Measurements from ENCODE around the gene SPTBN4. TPM values are rescaled to one million over a fixed set of nuclear protein-coding genes. Genes with fewer than 3 reads are reported as not detected.

Gene SPTBN4
- total RNA-seq, 1 donor, result 0.72 TPM

DNA sequence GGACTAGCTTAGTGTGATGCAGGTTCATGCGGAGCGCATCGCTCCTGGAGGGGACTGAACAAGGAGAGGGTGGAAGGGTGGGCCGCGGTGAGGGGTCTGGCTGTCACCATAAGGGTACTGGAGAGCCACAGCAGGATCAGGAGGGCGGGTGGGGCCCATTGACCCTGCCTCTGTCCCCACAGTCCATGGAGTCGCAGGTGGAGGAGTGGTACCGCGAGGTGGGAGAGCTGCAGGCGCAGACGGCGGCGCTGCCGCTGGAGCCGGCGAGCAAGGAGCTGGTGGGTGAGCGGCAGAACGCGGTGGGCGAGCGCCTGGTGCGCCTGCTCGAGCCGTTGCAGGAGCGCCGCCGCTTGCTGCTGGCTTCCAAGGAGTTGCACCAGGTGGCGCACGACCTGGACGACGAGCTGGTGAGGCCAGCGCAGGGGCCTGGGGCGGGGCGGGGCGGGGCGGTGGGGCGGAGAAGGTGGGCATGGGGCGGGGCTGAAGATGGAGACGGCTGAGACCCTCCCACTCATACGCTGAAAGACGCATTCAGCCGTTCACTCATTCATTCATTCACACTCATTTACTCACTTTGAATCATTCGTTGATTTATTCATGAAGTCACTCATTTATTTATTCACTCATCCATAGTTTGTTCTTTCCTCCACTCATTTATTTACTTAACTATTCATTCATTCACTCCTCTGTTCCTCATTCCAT, 82.4 kb downstream of the SPTBN4 start:
- TF ChIP-seq, protein P1, sequence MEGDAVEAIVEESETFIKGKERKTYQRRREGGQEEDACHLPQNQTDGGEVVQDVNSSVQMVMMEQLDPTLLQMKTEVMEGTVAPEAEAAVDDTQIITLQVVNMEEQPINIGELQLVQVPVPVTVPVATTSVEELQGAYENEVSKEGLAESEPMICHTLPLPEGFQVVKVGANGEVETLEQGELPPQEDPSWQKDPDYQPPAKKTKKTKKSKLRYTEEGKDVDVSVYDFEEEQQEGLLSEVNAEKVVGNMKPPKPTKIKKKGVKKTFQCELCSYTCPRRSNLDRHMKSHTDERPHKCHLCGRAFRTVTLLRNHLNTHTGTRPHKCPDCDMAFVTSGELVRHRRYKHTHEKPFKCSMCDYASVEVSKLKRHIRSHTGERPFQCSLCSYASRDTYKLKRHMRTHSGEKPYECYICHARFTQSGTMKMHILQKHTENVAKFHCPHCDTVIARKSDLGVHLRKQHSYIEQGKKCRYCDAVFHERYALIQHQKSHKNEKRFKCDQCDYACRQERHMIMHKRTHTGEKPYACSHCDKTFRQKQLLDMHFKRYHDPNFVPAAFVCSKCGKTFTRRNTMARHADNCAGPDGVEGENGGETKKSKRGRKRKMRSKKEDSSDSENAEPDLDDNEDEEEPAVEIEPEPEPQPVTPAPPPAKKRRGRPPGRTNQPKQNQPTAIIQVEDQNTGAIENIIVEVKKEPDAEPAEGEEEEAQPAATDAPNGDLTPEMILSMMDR (IDR thresholded peaks at IDR 0.05; ENCODE audit: extremely low read depth, low read depth, low read length), result peak; percentile 21
- H3K9me3 ChIP-seq (ENCODE audit: low read depth, low read length), result no peaks in the 10 kb centered on the region
- H3K4me2 ChIP-seq (ENCODE audit: insufficient read depth, low read length), result no peak overlapping the region
- H4K20me1 ChIP-seq (ENCODE audit: insufficient read depth, low read length), result no peaks in the 10 kb centered on the region
- H2AFZ ChIP-seq (ENCODE audit: low read length), result no peak overlapping the region
- H3K27ac ChIP-seq (ENCODE audit: low read depth, low read length), result no peak overlapping the region
- no peaks in the 10 kb centered on the region for H3K4me1 ChIP-seq (ENCODE audit: insufficient read depth, low read length)
- peaks cover 17% of the 10 kb centered on the region for H3K27me3 ChIP-seq (ENCODE audit: insufficient read depth, low read length)
- H3K4me3 ChIP-seq (ENCODE audit: insufficient read depth, low read length), result no peak overlapping the region
- peak; percentile 91 for DNase-seq (ENCODE audit: insufficient read length, low spot score, missing footprints)
- no peaks in the 10 kb centered on the region for H3K36me3 ChIP-seq (ENCODE audit: insufficient read depth, low read length)
- H3K79me2 ChIP-seq (ENCODE audit: insufficient read depth, low read length), result no peaks in the 10 kb centered on the region

DNA sequence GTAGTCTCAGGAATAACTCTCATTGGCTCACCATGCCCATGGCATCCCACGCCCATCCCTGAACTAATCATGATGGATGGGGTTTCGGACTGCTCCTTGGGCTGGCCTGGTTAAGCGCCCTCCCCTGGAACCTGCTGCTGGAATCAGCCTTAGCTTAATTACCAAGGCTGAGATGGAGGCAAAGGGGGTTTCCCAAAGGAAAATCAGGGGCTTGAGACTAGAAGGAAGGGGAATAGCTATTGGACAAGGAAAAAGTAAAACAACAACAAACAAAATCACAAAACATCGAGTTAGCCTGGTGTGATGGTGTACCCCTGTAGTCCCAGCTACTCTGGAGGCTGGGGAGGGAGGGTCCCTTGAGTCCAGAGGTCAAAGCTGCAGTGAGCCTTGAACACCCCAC, 84.2 kb downstream of the SPTBN4 start:
- TF ChIP-seq, protein P1 (IDR thresholded peaks at IDR 0.05; ENCODE audit: extremely low read depth, low read depth, low read length), result no peak
- H3K9me3 ChIP-seq (ENCODE audit: low read depth, low read length), result no peaks in the 10 kb centered on the region
- H3K27me3 ChIP-seq (ENCODE audit: insufficient read depth, low read length), result peaks cover 24% of the 10 kb centered on the region
- no peak overlapping the region for H3K4me2 ChIP-seq (ENCODE audit: insufficient read depth, low read length)
- H4K20me1 ChIP-seq (ENCODE audit: insufficient read depth, low read length), result no peaks in the 10 kb centered on the region
- no peaks in the 10 kb centered on the region for H3K79me2 ChIP-seq (ENCODE audit: insufficient read depth, low read length)
- H2AFZ ChIP-seq (ENCODE audit: low read length), result no peak overlapping the region
- H3K4me3 ChIP-seq (ENCODE audit: insufficient read depth, low read length), result no peak overlapping the region
- no peaks in the 10 kb centered on the region for H3K4me1 ChIP-seq (ENCODE audit: insufficient read depth, low read length)
- no peak for DNase-seq (ENCODE audit: insufficient read length, low spot score, missing footprints)
- H3K36me3 ChIP-seq (ENCODE audit: insufficient read depth, low read length), result no peaks in the 10 kb centered on the region
- no peak overlapping the region for H3K27ac ChIP-seq (ENCODE audit: low read depth, low read length)

DNA sequence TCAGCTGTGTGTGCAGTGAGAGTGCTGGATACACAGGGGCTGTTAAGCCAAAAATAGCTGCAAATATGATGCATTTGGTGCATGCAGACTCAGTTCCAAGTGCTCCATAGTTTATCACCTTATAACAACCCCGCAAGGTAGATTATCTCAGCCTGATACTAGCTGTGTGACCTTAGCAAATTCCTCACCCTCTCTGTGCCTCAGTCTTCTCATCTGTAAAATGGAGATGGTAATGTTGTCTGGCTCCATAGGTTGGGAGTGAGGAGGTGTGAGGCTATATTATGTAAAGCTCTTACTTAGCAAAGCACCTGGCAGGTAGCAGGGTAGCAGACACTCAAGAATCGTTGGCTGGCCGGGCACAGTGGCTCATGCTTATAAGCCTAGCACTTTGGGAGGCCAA, 86.0 kb downstream of the SPTBN4 start:
- H3K79me2 ChIP-seq (ENCODE audit: insufficient read depth, low read length), result no peaks in the 10 kb centered on the region
- H3K9me3 ChIP-seq (ENCODE audit: low read depth, low read length), result no peaks in the 10 kb centered on the region
- H3K4me2 ChIP-seq (ENCODE audit: insufficient read depth, low read length), result no peak overlapping the region
- no peak overlapping the region for H3K4me3 ChIP-seq (ENCODE audit: insufficient read depth, low read length)
- H3K36me3 ChIP-seq (ENCODE audit: insufficient read depth, low read length), result no peaks in the 10 kb centered on the region
- peaks cover 24% of the 10 kb centered on the region for H3K27me3 ChIP-seq (ENCODE audit: insufficient read depth, low read length)
- TF ChIP-seq, protein P1 (IDR thresholded peaks at IDR 0.05; ENCODE audit: extremely low read depth, low read depth, low read length), result no peak
- no peak for DNase-seq (ENCODE audit: insufficient read length, low spot score, missing footprints)
- no peaks in the 10 kb centered on the region for H4K20me1 ChIP-seq (ENCODE audit: insufficient read depth, low read length)
- no peaks in the 10 kb centered on the region for H3K4me1 ChIP-seq (ENCODE audit: insufficient read depth, low read length)
- no peak overlapping the region for H3K27ac ChIP-seq (ENCODE audit: low read depth, low read length)
- no peak overlapping the region for H2AFZ ChIP-seq (ENCODE audit: low read length)

DNA sequence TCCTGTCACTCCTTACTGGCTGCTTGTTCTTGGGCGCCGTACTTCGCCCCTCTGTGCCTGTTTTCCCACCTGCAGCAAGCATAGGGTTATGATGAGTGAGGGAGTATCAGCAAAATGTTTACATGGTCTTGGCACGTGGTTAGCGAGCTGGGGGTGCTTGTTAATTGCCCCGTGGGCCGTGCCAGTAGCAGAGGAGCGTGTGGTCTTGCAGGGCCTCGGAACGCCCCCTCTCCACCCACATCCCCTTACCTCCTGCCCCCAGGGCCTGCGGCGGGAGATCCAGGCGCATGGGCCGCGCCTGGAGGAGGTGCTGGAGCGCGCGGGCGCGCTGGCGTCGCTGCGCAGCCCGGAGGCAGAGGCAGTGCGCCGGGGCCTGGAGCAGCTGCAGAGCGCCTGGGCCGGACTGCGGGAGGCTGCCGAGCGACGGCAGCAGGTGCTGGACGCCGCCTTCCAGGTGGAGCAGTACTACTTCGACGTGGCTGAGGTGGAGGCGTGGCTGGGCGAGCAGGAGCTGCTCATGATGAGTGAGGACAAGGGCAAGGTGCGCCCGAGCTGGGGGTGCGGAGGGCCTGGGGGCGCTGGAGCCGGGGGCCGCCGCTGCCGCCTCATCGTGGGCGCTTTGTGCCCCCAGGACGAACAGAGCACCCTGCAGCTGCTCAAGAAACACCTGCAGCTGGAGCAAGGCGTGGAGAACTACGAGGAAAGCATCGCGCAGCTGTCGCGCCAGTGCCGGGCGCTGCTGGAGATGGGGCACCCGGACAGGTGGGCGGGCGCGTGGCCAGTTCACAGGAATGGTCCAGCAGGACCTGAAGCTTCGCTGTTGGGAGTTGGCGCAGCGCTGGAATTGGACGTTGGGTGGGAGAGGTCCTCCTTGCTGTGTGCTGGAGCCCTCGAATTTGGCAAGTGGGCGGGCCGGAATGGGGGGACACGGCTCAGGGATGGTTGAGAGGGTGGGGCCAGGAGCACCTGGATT, 87.4 kb downstream of the SPTBN4 start:
- TF ChIP-seq, protein P1 (IDR thresholded peaks at IDR 0.05; ENCODE audit: extremely low read depth, low read depth, low read length), result no peak
- Histone ChIP-seq H2AFZ (ENCODE audit: low read length) (no peak overlapping the region), H3K36me3 (ENCODE audit: insufficient read depth, low read length) (no peaks in the 10 kb centered on the region), H3K27ac (ENCODE audit: low read depth, low read length) (no peak overlapping the region), H3K9me3 (ENCODE audit: low read depth, low read length) (no peaks in the 10 kb centered on the region), H4K20me1 (ENCODE audit: insufficient read depth, low read length) (no peaks in the 10 kb centered on the region), H3K4me3 (ENCODE audit: insufficient read depth, low read length) (no peak overlapping the region), H3K4me2 (ENCODE audit: insufficient read depth, low read length) (no peak overlapping the region), H3K79me2 (ENCODE audit: insufficient read depth, low read length) (no peaks in the 10 kb centered on the region), H3K4me1 (ENCODE audit: insufficient read depth, low read length) (no peaks in the 10 kb centered on the region), H3K27me3 (ENCODE audit: insufficient read depth, low read length) (peaks cover 20% of the 10 kb centered on the region)
- peak; percentile 51 for DNase-seq (ENCODE audit: insufficient read length, low spot score, missing footprints)

Data from osteoblast (primary cell).